ENCODE results near the gene PAK4. TPM values are rescaled to one million over a fixed set of nuclear protein-coding genes. Genes with fewer than 3 reads are reported as not detected.

Gene PAK4
- total RNA-seq, 1 experiment from 2014 or later: 69.8 TPM

DNA sequence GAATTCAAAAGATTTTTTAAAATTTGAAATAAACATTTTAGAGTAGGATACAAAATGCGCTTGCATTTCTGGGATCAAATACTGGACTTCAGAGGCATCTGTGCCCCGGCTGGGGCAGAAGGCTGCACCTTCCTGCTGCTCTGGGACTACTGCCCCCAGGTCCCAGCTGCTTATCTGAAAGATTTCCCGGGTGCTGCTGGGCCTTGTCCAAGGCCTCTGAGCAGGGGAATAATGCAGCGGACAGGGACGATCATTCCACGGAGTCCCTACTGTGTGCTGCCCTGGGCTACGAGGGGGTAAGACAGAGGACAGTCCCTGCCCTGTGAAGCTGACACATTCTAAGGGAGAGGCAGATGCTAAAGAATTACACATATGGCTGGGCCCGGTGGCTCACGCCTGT lies 38.0 kb downstream of the PAK4 start:
- Mint-ChIP-seq H3K27me3 (ENCODE audit: low read depth) (no peaks in the 10 kb centered on the region; the same call in 1 of the 2 replicates), H3K9me3 (no peaks in the 10 kb centered on the region), H3K36me3 (no peaks in the 10 kb centered on the region), H3K27ac (no peak overlapping the region), H3K4me1 (peaks cover 16% of the 10 kb centered on the region), H3K4me3 (no peak overlapping the region)
- ChIA-PET POLR2A (interaction anchor here (0.7 kb wide), 1 partner anchor 141 kb away, joined by 5 read pairs; no protein-coding TSS in a partner anchor), CTCF (interaction anchor here (2.4 kb wide), 1 partner anchor 42 kb away, joined by 6 read pairs; no protein-coding TSS in a partner anchor)
- no peak for DNase-seq (ENCODE audit: low spot score)
- TF ChIP-seq ZNF423 (CRISPR knock-in tag; IDR thresholded peaks at IDR 0.05) (no peak), ZNF232 (CRISPR knock-in tag; IDR thresholded peaks at IDR 0.05) (no peak), MLX (CRISPR knock-in tag; IDR thresholded peaks at IDR 0.05) (no peak), NFYB (CRISPR knock-in tag; conservative IDR thresholded peaks at IDR 0.05; ENCODE audit: low read depth) (no peak), SP1 (CRISPR knock-in tag; conservative IDR thresholded peaks at IDR 0.05) (no peak), ELF4 (CRISPR knock-in tag; IDR thresholded peaks at IDR 0.05; ENCODE audit: low read depth) (no peak), ETV6 (CRISPR knock-in tag; IDR thresholded peaks at IDR 0.05) (no peak), ATF2 (CRISPR knock-in tag; IDR thresholded peaks at IDR 0.05; ENCODE audit: borderline replicate concordance, low read depth) (no peak), GTF2I (CRISPR knock-in tag; conservative IDR thresholded peaks at IDR 0.05) (no peak), KAT7 (CRISPR knock-in tag; IDR thresholded peaks at IDR 0.05; ENCODE audit: borderline replicate concordance) (no peak)
- TF ChIP-seq, protein P1, sequence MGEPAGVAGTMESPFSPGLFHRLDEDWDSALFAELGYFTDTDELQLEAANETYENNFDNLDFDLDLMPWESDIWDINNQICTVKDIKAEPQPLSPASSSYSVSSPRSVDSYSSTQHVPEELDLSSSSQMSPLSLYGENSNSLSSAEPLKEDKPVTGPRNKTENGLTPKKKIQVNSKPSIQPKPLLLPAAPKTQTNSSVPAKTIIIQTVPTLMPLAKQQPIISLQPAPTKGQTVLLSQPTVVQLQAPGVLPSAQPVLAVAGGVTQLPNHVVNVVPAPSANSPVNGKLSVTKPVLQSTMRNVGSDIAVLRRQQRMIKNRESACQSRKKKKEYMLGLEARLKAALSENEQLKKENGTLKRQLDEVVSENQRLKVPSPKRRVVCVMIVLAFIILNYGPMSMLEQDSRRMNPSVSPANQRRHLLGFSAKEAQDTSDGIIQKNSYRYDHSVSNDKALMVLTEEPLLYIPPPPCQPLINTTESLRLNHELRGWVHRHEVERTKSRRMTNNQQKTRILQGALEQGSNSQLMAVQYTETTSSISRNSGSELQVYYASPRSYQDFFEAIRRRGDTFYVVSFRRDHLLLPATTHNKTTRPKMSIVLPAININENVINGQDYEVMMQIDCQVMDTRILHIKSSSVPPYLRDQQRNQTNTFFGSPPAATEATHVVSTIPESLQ (CRISPR knock-in tag; IDR thresholded peaks at IDR 0.05): no peak
- ATAC-seq: no peak

GRCh38 chr19:39164289-39164688 lies 38.7 kb downstream of the PAK4 start:
- TF ChIP-seq ZBTB43 (CRISPR knock-in tag; IDR thresholded peaks at IDR 0.05) (no peak), ZNF423 (CRISPR knock-in tag; IDR thresholded peaks at IDR 0.05) (no peak), ZNF396 (CRISPR knock-in tag; IDR thresholded peaks at IDR 0.05; ENCODE audit: borderline replicate concordance) (no peak), FOXP1 (CRISPR knock-in tag; IDR thresholded peaks at IDR 0.05; ENCODE audit: borderline replicate concordance) (no peak)
- no peak for DNase-seq (ENCODE audit: low spot score)
- POLR2A ChIA-PET: interaction anchor here (0.7 kb wide), 1 partner anchor 141 kb away, joined by 5 read pairs; no protein-coding TSS in a partner anchor
- H3K27ac Mint-ChIP-seq: peak overlapping the region; percentile 86
- CTCF ChIA-PET: interaction anchor here (1.2 to 2.4 kb wide), 3 partner anchors 9 to 42 kb away, joined by 3 to 6 read pairs (median 3); no protein-coding TSS in a partner anchor
- no peak for ATAC-seq
- H3K36me3 Mint-ChIP-seq: no peaks in the 10 kb centered on the region
- H3K4me3 Mint-ChIP-seq: no peak overlapping the region
- no peaks in the 10 kb centered on the region for H3K9me3 Mint-ChIP-seq
- H3K27me3 Mint-ChIP-seq (ENCODE audit: low read depth): no peaks in the 10 kb centered on the region; the same call in 1 of the 2 replicates
- peaks cover 21% of the 10 kb centered on the region for H3K4me1 Mint-ChIP-seq

- ChIA-PET POLR2A (no interaction called here), CTCF (interaction anchor here (0.9 to 2.4 kb wide), 5 partner anchors 9 to 33 kb away, joined by 3 to 15 read pairs (median 5); no protein-coding TSS in a partner anchor)
- TF ChIP-seq IRF2 (CRISPR knock-in tag; IDR thresholded peaks at IDR 0.05; ENCODE audit: borderline replicate concordance, low read depth): no peak
- no peak for TF ChIP-seq SMAD4 (CRISPR knock-in tag; IDR thresholded peaks at IDR 0.05)
- no peak for TF ChIP-seq TCF7 (CRISPR knock-in tag; IDR thresholded peaks at IDR 0.05; ENCODE audit: low read depth)
- no peak for TF ChIP-seq GTF2I (CRISPR knock-in tag; conservative IDR thresholded peaks at IDR 0.05)
- no peak for TF ChIP-seq JUN (CRISPR knock-in tag; IDR thresholded peaks at IDR 0.05)
- TF ChIP-seq, protein P2, sequence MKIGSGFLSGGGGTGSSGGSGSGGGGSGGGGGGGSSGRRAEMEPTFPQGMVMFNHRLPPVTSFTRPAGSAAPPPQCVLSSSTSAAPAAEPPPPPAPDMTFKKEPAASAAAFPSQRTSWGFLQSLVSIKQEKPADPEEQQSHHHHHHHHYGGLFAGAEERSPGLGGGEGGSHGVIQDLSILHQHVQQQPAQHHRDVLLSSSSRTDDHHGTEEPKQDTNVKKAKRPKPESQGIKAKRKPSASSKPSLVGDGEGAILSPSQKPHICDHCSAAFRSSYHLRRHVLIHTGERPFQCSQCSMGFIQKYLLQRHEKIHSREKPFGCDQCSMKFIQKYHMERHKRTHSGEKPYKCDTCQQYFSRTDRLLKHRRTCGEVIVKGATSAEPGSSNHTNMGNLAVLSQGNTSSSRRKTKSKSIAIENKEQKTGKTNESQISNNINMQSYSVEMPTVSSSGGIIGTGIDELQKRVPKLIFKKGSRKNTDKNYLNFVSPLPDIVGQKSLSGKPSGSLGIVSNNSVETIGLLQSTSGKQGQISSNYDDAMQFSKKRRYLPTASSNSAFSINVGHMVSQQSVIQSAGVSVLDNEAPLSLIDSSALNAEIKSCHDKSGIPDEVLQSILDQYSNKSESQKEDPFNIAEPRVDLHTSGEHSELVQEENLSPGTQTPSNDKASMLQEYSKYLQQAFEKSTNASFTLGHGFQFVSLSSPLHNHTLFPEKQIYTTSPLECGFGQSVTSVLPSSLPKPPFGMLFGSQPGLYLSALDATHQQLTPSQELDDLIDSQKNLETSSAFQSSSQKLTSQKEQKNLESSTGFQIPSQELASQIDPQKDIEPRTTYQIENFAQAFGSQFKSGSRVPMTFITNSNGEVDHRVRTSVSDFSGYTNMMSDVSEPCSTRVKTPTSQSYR (CRISPR knock-in tag; IDR thresholded peaks at IDR 0.05): no peak
- no peaks in the 10 kb centered on the region for H3K9me3 Mint-ChIP-seq
- ATAC-seq (no peak), DNase-seq (ENCODE audit: low spot score) (no peak)
- H3K27me3 Mint-ChIP-seq (ENCODE audit: low read depth): no peaks in the 10 kb centered on the region
- no peak overlapping the region for H3K4me3 Mint-ChIP-seq
- peaks cover 21% of the 10 kb centered on the region for H3K4me1 Mint-ChIP-seq
- no peak overlapping the region for H3K27ac Mint-ChIP-seq
- no peaks in the 10 kb centered on the region for H3K36me3 Mint-ChIP-seq
These were observed 40.3 kb downstream of the PAK4 start for GRCh38 chr19:39165857-39166256.
